Endometrium (tissue), 2 donors: ENCODE data around the gene ASIC2.
A peak's percentile ranks its signal among the peaks of the same experiment; 100 is the strongest.
"Not testable (repeated sequence)": the region's sequence is repeated elsewhere in the genome, so short reads cannot be mapped to it uniquely, and the experiment has no call there.

Source experiments
- FAIRE-seq: peaks from 2 replicates; lab custom pipeline; 2012; peaks lifted over from hg19 to GRCh38; lab: Jason Lieb, UNC
- donor health status: control.
- donor health status: control.

ASIC2 gene

DNA sequence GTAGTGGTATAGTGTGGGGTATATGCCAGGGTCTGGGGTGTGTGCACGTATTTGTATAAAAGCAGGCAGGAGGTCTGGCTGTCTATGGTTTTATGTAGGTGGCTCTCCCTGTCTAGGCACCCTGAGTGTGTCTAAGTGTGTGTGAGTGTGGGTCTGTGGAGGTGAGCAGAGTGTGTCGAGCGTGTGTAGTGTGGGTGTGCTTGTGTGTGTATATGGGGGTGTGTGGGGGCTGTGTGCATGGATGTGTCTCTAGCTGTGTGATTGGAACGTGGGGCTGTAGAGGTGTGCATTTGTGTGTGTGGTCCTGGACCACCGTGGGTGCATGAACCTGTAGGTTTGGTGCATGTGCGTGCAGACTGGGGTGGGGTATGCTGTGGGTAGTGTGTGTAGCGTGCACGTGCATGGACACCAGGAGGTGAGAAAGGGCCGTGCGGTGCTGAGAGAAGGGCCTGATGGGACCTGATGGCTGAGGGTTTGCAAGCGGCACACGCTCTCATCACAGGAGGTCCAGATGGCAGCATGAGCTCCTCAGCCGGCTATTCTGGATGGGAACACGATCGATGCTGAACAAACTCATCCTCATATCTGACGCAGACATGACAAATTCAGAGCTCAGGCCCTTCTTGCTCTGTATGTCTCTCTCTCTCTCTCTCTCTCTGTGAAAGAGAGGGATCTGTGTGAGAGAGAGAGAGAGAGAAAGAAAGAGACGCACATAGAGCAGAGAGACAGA, 273.8 kb downstream of the ASIC2 start:
- FAIRE-seq, result no peak

GRCh38 chr17:33017366-33017765, 275.7 kb downstream of the ASIC2 start:
- FAIRE-seq, result no peak

GRCh38 chr17:33016920-33017319, 276.2 kb downstream of the ASIC2 start:
- no peak for FAIRE-seq

DNA sequence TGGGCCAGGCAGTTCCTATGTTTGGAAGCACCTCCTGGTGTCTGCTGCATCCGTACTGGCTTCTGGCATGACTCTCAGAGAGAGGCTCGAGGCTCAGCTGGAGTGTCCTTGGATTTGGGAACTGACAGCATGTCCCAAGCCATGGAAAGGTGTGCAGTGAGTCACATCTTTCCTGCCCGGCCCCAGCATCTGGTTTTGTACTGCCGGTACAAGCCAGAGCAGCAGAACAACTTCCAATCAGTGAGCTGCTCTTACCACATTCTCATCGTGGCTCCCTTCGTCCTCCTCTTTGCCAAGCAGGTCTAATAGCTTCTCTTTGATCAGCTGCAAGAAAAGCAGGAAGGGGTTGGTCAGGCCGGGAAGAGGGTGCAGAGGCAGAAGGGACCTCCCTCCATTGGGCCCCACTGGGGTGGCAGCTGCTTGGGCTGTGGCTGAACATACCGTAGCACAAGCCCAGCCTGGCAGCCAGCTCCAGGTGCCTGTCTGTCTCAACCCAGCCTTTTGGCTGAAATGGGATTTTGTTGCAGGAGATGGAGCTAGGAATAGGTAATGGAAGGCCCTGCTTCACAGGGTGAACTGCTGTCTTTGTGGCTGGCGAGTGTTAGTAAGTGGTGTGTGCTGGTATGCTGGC, 277.3 kb downstream of the ASIC2 start:
- no peak for FAIRE-seq

DNA sequence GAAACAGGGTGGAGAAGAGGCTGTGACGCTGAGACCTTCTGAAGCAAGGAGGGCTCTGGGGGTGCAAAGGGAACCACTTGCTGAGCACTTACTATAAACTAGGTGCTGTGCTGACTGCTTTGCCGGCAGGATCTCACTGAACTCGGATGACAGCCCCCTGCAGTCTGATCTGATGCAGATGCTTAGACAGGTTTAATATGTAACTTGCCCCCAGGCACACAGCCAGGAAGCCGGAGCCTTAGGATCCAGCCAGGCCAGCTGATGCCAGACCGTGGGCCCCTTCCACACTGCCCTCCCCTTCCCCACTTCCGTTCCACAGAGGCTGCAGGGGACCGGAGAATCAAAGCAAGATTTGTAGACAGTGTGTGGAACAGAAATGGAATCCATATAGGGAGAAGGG, 278.3 kb downstream of the ASIC2 start:
- no peak for FAIRE-seq

DNA sequence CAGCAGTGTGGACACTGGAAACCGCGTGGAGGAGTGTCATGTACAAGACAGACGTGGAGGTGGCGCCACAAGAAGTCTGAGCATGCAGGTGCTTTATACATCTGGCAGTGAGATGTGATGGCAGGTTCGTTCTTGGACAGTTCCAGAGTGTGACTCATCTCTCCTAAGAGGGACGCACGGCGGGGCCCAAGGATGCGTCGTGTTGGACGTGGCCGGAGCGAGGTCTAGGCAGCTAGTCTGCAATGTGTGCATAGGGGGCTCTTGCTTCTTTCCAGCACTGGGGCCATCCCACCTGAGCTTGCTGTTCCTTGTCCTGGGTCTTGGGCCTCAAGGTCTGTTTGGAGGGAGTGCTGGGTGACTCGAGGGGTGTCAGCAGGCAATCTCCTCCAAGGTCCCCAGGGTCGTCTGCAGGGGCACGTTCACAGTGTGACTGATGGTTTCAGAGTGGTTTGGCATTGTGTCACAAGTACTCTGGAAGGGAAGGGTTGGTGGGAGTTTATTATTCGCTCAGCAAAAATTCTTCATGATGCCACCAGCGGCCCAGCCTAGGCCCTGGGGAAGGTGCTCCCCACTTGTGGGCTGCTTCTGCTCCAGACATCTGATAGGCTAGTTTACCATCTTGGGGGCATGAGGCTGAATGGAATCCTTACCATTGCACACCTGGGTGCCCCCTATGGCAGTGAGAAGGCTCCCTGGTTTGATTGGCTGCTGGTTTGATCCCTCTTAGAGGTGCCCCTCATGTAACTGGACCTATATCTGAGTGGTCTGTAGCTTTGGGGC, 279.3 kb downstream of the ASIC2 start:
- no peak for FAIRE-seq

DNA sequence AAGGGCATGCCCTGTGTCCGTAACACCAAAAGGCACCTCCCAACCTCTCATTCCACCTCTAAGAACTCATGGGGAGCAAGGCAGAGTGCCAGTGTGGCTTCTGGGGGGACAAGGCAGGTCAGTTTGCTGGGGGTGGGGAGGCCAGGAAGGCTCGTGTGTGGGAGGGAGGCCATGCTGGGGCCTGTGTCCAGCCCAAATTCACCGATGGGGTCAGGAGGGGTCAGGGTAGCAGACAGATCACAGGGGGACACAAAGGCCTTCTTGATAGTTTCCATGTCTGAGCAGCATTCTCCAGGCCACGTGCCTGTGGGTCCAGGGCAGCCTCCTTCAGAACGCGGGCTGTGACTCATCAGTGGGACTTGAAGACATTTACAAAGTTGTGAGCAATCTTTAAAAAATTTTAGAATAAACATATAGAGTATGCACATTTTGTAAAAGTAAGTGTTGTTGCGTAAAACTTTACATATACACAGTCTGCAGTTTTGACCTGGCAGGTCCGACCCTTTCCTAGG, 280.5 kb downstream of the ASIC2 start:
- no peak for FAIRE-seq

DNA sequence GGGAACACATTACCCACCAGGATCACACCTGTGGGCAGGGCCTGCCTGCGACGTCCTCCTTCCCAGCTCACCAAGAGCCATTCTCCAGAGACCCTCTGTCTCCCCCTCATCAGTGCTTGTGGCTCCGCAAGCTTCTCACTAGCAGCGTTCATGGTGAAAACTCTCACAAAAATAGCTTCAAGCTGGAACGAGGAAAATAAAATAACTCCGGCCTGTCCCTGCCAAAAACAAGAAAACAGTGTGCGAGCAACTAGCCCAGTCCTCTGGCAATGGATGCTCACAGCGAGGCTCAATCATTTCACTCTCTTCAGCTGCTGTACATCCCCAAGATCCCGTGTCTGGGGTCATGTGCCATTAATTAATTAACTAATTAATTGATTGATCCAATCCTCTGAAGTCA, 283.5 kb downstream of the ASIC2 start:
- no peak for FAIRE-seq

GRCh38 chr17:33007186-33007585, 285.9 kb downstream of the ASIC2 start:
- FAIRE-seq, result no peak

DNA sequence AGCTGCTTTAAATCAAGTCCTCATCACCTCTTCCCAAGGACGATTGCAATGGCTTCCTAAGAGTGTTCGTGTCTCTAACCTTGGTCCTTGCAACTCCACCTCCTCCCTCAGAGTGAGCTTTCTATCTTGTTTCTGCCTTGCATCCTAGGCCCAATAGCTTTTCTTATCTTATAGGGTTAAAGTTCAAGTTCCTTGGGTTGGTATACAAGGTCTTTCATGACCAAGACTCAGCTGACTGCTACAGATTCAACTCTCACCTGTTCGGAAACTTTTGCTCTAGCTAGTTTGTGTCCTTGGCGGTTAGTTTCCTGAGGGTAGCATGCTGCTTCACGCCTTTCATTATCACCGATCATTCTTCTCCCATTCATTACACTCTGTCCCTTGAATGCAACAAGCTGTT, 290.8 kb downstream of the ASIC2 start:
- FAIRE-seq, result no peak

GRCh38 chr17:32998887-32999228, 294.2 kb downstream of the ASIC2 start:
- no peak for FAIRE-seq

- no peak for FAIRE-seq
Measured at GRCh38 chr17:32998111-32998886, 294.8 kb downstream of the ASIC2 start.

GRCh38 chr17:32995416-32996045, 297.6 kb downstream of the ASIC2 start:
- no peak for FAIRE-seq

GRCh38 chr17:32993977-32994376, 299.1 kb downstream of the ASIC2 start:
- FAIRE-seq, result no peak

DNA sequence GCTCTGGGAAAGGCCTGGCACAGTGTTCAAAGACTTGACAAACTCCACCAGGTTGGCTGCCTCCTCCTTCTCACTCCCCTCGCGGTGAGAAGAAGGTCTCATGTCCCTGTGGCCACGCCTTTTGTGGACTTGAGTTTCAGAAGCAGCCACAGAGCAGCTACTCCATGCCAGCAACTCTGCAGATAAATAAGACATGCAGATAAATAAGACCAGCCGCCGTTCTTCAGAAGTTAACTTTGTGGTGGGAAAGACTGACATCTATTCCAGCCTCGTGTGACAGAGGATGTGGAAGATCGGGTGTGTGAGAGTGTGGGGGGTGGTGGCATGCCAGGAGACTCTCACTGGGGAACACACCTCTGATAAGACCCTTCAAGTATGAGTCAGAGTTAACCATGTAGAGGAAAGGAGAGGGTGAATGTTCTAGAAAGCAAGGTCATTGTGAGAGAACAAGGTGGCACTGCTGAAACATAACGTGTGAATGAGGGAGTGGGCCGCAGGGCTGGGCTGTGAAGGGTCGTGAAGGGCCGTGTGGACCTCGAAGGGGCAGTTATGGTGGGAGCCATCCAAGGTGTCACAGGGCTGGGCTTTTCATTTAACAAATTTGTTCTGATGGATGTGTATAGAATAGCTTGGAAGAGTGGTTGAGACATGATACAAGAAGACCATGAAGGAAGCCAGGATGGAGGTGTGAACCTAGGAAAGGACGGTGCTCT, 300.6 kb downstream of the ASIC2 start:
- FAIRE-seq, result no peak

- FAIRE-seq, result no peak
Measured at GRCh38 chr17:32988481-32989101, 304.5 kb downstream of the ASIC2 start.

GRCh38 chr17:32987868-32988267, 305.2 kb downstream of the ASIC2 start:
- not testable (repeated sequence) for FAIRE-seq

GRCh38 chr17:32987453-32987805, 305.7 kb downstream of the ASIC2 start:
- not testable (repeated sequence) for FAIRE-seq

DNA sequence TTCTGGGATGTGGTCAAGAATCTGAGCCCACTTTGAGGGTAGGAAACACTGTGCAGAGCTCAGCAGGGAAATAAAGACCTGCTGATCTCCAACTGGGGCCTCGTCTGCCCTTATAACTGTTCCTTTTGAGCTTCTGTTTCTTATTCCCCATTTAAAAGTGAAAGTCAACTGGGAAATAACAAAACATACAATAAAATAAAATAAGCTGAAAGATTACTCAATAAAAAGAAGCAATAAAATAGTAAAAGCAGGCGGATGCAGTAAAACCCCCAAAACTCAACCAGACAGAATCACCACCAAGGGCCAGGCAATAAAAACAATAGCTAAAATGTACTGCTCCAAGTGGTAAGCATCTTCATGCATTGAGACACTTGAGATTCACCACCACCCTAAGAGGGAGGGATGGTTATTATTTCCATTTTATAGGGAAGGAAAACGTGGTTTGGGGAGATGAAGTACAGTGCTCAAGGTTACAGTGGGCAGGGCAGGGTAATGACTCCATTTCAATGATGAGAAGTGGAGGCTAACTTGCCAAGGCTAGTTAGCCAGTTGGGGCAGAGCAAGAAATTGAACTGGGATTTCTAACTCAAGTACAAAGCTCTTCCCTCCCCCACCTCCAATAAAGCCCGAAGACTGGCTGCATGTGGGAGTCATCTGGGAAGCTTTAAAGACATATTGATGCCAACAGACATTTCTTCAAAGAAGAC, 307.9 kb downstream of the ASIC2 start:
- FAIRE-seq, result peak; percentile 74

DNA sequence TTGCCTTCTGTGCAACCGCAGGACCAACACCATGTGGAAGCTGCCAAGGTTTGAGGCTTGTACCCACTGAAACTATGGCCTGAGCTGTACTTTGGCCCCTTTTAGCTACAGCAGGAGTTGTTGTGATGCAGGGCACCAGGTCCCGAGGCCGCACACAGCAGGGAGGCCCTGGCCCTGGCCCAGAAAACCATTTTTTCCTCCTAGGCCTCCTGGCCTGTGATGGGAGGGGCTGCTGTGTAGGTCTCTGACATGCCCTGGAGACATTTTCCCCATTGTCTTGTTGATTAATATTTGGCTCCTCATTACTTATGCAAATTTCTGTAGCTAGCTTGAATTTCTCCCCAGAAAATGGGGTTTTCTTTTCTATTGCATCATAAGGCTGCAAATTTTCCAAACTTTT, 311.5 kb downstream of the ASIC2 start:
- not testable (repeated sequence) for FAIRE-seq
